OCI-LY7 (cell line): ENCODE measurements around the gene AFMID. TPM values are rescaled to one million over a fixed set of nuclear protein-coding genes. Genes with fewer than 3 reads are reported as not detected.

ENCODE experiments used
- BruUV-seq: library from RNA; stranded (reverse); fragments of 400-500 nt; replicated peaks from 2 replicates; lab custom pipeline; 2021; lab: Mats Ljungman, UMichigan
- CTCF ChIA-PET: fragments of 300-600 bp; sonication (Branson Sonifier 250); formaldehyde crosslinking; loops from one replicate; lab custom pipeline; 2022; ENCODE audit warnings: antibody characterized with exemption; ENCODE audit not compliant: unreplicated experiment; lab: Charles Lee
- POLR2A ChIA-PET: fragments of 300-600 bp; sonication (Branson Sonifier 250); formaldehyde crosslinking; loops from one replicate; lab custom pipeline; 2022; ENCODE audit warnings: antibody characterized with exemption; lab: Charles Lee
- DNase-seq: peaks from one replicate; pipeline ENCODE4 v3.0.0-alpha.2; 2015; ENCODE audit warnings: low spot score
- H2AFZ ChIP-seq: fragments of 200-600 bp; sonication (generic), shearing (Covaris generic); 2 replicates; pipeline ENCODE4 v1.6.1; 2014; ENCODE audit warnings: mild to moderate bottlenecking, antibody characterized with exemption, low read length, moderate library complexity
- H3K27ac ChIP-seq: fragments of 200-600 bp; sonication (generic); 2 replicates; pipeline ENCODE4 v1.5.1; 2014; ENCODE audit warnings: mixed run types, low read depth, mild to moderate bottlenecking, moderate library complexity, low read length, inconsistent platforms; ENCODE audit not compliant: poor library complexity, severe bottlenecking
- H3K36me3 ChIP-seq: fragments of 200-600 bp; sonication (generic); 2 replicates; pipeline ENCODE4 v1.6.1; 2014; ENCODE audit warnings: mild to moderate bottlenecking, antibody characterized with exemption, low read length, moderate library complexity, mixed read lengths; ENCODE audit not compliant: insufficient read depth
- H3K4me1 ChIP-seq: fragments of 200-600 bp; sonication (generic); 2 replicates; pipeline ENCODE4 v1.5.1; 2014; ENCODE audit warnings: mild to moderate bottlenecking, low read length; ENCODE audit not compliant: insufficient read depth, poor library complexity, severe bottlenecking
- H3K4me2 ChIP-seq: fragments of 200-600 bp; sonication (generic); 2 replicates; pipeline ENCODE4 v1.6.1; 2014; ENCODE audit warnings: mild to moderate bottlenecking, low read length
- H3K4me3 ChIP-seq: fragments of 200-600 bp; sonication (generic); 2 replicates; pipeline ENCODE4 v1.5.1; 2014; ENCODE audit warnings: mild to moderate bottlenecking, low read depth, low read length; ENCODE audit not compliant: poor library complexity, severe bottlenecking
- H3K79me2 ChIP-seq: fragments of 200-600 bp; sonication (generic); 2 replicates; pipeline ENCODE4 v1.6.1; 2016; ENCODE audit warnings: low read depth, mild to moderate bottlenecking, low read length, moderate library complexity, mixed read lengths; ENCODE audit not compliant: insufficient read depth
- H3K9me2 ChIP-seq: fragments of 200-600 bp; sonication (generic); 2 replicates; pipeline ENCODE4 v1.6.1; 2016; ENCODE audit warnings: mild to moderate bottlenecking, low read length, mixed read lengths; ENCODE audit not compliant: insufficient read depth
- H3K9me3 ChIP-seq: fragments of 200-600 bp; sonication (generic); 2 replicates; pipeline ENCODE4 v1.6.1; 2014; ENCODE audit warnings: mild to moderate bottlenecking, mixed run types, low read length, mixed read lengths
- H4K20me1 ChIP-seq: fragments of 200-600 bp; sonication (generic); 2 replicates; pipeline ENCODE4 v1.6.1; 2014; ENCODE audit warnings: mild to moderate bottlenecking, antibody characterized with exemption, low read length, moderate library complexity, mixed read lengths; ENCODE audit not compliant: insufficient read depth
- EZH2phosphoT487 ChIP-seq: fragments of 200-600 bp; sonication (generic); IDR thresholded peaks from 2 replicates; pipeline ENCODE4 v1.6.1; 2018; ENCODE audit warnings: low read depth, borderline replicate concordance, mild to moderate bottlenecking, mixed run types, antibody characterized with exemption, low read length, moderate library complexity, mixed read lengths
- intact Hi-C: fragments of 100-400 bp; cut with micrococcal nuclease; formaldehyde crosslinking; loops from one replicate; pipeline ENCODE4 v1.10.0; 2022; ENCODE audit not compliant: unreplicated experiment
- total RNA-seq, 2 experiments: library from RNA; depleted of rRNA in 1 of 2; stranded (reverse); fragments of >200 nt in 1 of 2; shearing (Covaris generic) in 1 of 2; gene quantifications; 2 replicates each; pipeline ENCODE4 v1.2.3, GENCODE V29; 2014 to 2022
- TF ChIP-seq, protein P1 (sequence below): fragments of 200-600 bp; sonication (generic); conservative IDR thresholded peaks from 2 replicates; pipeline ENCODE4 v1.5.1; 2014; ENCODE audit warnings: mild to moderate bottlenecking, antibody characterized with exemption, low read length, moderate library complexity, mixed read lengths

The AFMID gene
- total RNA-seq, 2 experiments from 2014 or later = 89.1 to 101 TPM

- TF ChIP-seq EZH2phosphoT487 = no peak
- TF ChIP-seq, protein P1, sequence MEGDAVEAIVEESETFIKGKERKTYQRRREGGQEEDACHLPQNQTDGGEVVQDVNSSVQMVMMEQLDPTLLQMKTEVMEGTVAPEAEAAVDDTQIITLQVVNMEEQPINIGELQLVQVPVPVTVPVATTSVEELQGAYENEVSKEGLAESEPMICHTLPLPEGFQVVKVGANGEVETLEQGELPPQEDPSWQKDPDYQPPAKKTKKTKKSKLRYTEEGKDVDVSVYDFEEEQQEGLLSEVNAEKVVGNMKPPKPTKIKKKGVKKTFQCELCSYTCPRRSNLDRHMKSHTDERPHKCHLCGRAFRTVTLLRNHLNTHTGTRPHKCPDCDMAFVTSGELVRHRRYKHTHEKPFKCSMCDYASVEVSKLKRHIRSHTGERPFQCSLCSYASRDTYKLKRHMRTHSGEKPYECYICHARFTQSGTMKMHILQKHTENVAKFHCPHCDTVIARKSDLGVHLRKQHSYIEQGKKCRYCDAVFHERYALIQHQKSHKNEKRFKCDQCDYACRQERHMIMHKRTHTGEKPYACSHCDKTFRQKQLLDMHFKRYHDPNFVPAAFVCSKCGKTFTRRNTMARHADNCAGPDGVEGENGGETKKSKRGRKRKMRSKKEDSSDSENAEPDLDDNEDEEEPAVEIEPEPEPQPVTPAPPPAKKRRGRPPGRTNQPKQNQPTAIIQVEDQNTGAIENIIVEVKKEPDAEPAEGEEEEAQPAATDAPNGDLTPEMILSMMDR = peak; percentile 100
- Histone ChIP-seq H3K27ac (peak overlapping the region; percentile 61), H3K36me3 (no peaks in the 10 kb centered on the region), H4K20me1 (no peaks in the 10 kb centered on the region), H3K9me2 (no peaks in the 10 kb centered on the region), H3K4me3 (peak overlapping the region; percentile 30), H2AFZ (no peak overlapping the region), H3K4me2 (peak overlapping the region; percentile 66), H3K4me1 (peaks cover 40% of the 10 kb centered on the region), H3K9me3 (no peaks in the 10 kb centered on the region), H3K79me2 (no peaks in the 10 kb centered on the region)
- intact Hi-C loops = loop anchor here (1.0 to 5.0 kb wide), 9 partner anchors 36 to 232 kb away; partner anchors contain the start of genes BIRC5 and TMC8
- POLR2A ChIA-PET = no interaction called here
- DNase-seq = peak; percentile 93
- no TSS peak for BruUV-seq
- CTCF ChIA-PET = interaction anchor here (0.6 to 1.2 kb wide), 5 partner anchors 9 to 240 kb away, joined by 3 read pairs; no protein-coding TSS in a partner anchor
Observed at GRCh38 chr17:78250891-78251772, 64.0 kb downstream of the AFMID start.

DNA sequence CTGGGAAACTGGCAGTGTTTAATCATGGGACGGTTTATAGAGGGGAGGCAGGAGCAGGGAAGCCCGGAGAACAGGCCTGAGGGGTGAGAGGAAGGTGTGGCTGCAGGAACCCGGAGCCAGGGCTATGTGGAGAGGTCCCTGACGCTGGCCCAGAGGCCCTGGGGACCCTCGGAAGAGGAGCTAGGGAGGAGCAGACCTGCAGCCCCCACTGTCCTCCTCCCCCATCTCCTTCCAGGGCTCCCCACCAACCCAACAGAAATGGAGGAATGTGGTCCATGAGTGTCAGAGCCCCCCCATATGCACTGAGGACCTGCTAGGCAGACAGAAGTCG lies 64.6 kb downstream of the AFMID start:
- H2AFZ ChIP-seq = no peak overlapping the region
- no peaks in the 10 kb centered on the region for H3K36me3 ChIP-seq
- peak overlapping the region; percentile 30 for H3K4me3 ChIP-seq
- peaks cover 40% of the 10 kb centered on the region for H3K4me1 ChIP-seq
- H3K4me2 ChIP-seq = peak overlapping the region; percentile 66
- H3K27ac ChIP-seq = peak overlapping the region; percentile 61
- intact Hi-C loops = loop anchor here (1.0 to 5.0 kb wide), 12 partner anchors 9 to 233 kb away; partner anchors contain the start of genes AFMID, BIRC5, TK1 and TMC8
- H3K9me3 ChIP-seq = no peaks in the 10 kb centered on the region
- no peaks in the 10 kb centered on the region for H4K20me1 ChIP-seq
- no TSS peak for BruUV-seq
- CTCF ChIA-PET = interaction anchor here (0.6 to 1.2 kb wide), 4 partner anchors 13 to 241 kb away, joined by 3 read pairs; no protein-coding TSS in a partner anchor
- POLR2A ChIA-PET = no interaction called here
- no peaks in the 10 kb centered on the region for H3K79me2 ChIP-seq
- DNase-seq = no peak
- no peak for TF ChIP-seq EZH2phosphoT487
- TF ChIP-seq, protein P1 = no peak
- H3K9me2 ChIP-seq = no peaks in the 10 kb centered on the region
